GM19099 (cell line): ENCODE measurements around the gene HDGFL3.
A peak's percentile ranks its signal among the peaks of the same experiment; 100 is the strongest.

Experiments used
- POLR2A ChIP-seq: IDR thresholded peaks from 3 replicates; pipeline ENCODE4 v1.6.1; 2011; ENCODE audit warnings: low read depth; ENCODE audit not compliant: insufficient read length; ENCODE audit errors: extremely low read depth

The HDGFL3 gene

GRCh38 chr15:83115410-83115809, 92.2 kb downstream of the HDGFL3 start:
- no peak for TF ChIP-seq POLR2A

- no peak for TF ChIP-seq POLR2A
Measured at GRCh38 chr15:83114856-83115255, 92.8 kb downstream of the HDGFL3 start.

GRCh38 chr15:83113881-83114674, 93.5 kb downstream of the HDGFL3 start:
- TF ChIP-seq POLR2A, result no peak

- TF ChIP-seq POLR2A, result no peak
Measured at GRCh38 chr15:83112956-83113299, 94.7 kb downstream of the HDGFL3 start.

- TF ChIP-seq POLR2A, result no peak
Measured at GRCh38 chr15:83112233-83112955, 95.2 kb downstream of the HDGFL3 start.

- no peak for TF ChIP-seq POLR2A
Measured at GRCh38 chr15:83111149-83111548, 96.5 kb downstream of the HDGFL3 start.

GRCh38 chr15:83110381-83110780, 97.2 kb downstream of the HDGFL3 start:
- no peak for TF ChIP-seq POLR2A

- TF ChIP-seq POLR2A, result no peak
Measured at GRCh38 chr15:83109532-83109931, 98.1 kb downstream of the HDGFL3 start.

GRCh38 chr15:83108266-83109219, 99.1 kb downstream of the HDGFL3 start:
- peak; percentile 55 for TF ChIP-seq POLR2A

GRCh38 chr15:83107841-83108181, 99.8 kb downstream of the HDGFL3 start:
- TF ChIP-seq POLR2A, result no peak

GRCh38 chr15:83106994-83107840, 100.4 kb downstream of the HDGFL3 start, which contains the start of gene TM6SF1:
TM6SF1 (plus strand) TSS chr15:83107645; CDS start chr15:83107681, 36 bp downstream.
- TF ChIP-seq POLR2A, result peak; percentile 23

- no peak for TF ChIP-seq POLR2A
Measured at GRCh38 chr15:83105440-83105839, 102.2 kb downstream of the HDGFL3 start.

GRCh38 chr15:83104141-83104540, 103.5 kb downstream of the HDGFL3 start:
- no peak for TF ChIP-seq POLR2A

- TF ChIP-seq POLR2A, result no peak
Measured at GRCh38 chr15:83102346-83102745, 105.3 kb downstream of the HDGFL3 start.

- TF ChIP-seq POLR2A, result no peak
Measured at GRCh38 chr15:83100097-83100646, 107.5 kb downstream of the HDGFL3 start.

- TF ChIP-seq POLR2A, result no peak
Measured at GRCh38 chr15:83099290-83099689, 108.3 kb downstream of the HDGFL3 start.
